RWPE2 (cell line): ENCODE results near the gene SH3D19.
A peak's percentile ranks its signal among the peaks of the same experiment; 100 is the strongest.
"Not testable (repeated sequence)": the region's sequence is repeated elsewhere in the genome, so short reads cannot be mapped to it uniquely, and the experiment has no call there.

ENCODE experiments used
- ATAC-seq: fragments of 200-7000 bp; cut with Tn5 transposase; 3 replicates; pipeline ENCODE4 v1.9.1; 2021; ENCODE audit warnings: low read depth
- DNase-seq: peaks from one replicate; pipeline ENCODE4 v3.0.0-alpha.2; 2020; ENCODE audit warnings: low spot score
- H3K27ac ChIP-seq: fragments of 450-650 bp; 2 replicates; pipeline ENCODE4 v1.5.1; 2017; ENCODE audit warnings: mild to moderate bottlenecking; ENCODE audit not compliant: poor library complexity, severe bottlenecking
- H3K27me3 ChIP-seq: fragments of 250-450 bp; sonication (Bioruptor Pico); 2 replicates; pipeline ENCODE4 v1.5.1; 2021; ENCODE audit warnings: mild to moderate bottlenecking, moderate library complexity; ENCODE audit not compliant: insufficient read depth, poor library complexity, severe bottlenecking
- H3K36me3 ChIP-seq: fragments of 250-450 bp; sonication (Bioruptor Pico); 2 replicates; pipeline ENCODE4 v1.5.1; 2020; ENCODE audit warnings: low read depth, mild to moderate bottlenecking, moderate library complexity
- H3K4me1 ChIP-seq: fragments of 250-450 bp; sonication (Bioruptor Pico); 2 replicates; pipeline ENCODE4 v1.5.1; 2021; ENCODE audit warnings: mild to moderate bottlenecking, moderate library complexity; ENCODE audit not compliant: insufficient read depth, poor library complexity, severe bottlenecking
- H3K4me3 ChIP-seq: fragments of 250-450 bp; sonication (Bioruptor Pico); 2 replicates; pipeline ENCODE4 v1.5.1; 2021; ENCODE audit warnings: mild to moderate bottlenecking, moderate library complexity; ENCODE audit not compliant: severe bottlenecking
- H3K9me3 ChIP-seq: fragments of 250-450 bp; sonication (Bioruptor Pico); 2 replicates; pipeline ENCODE4 v1.5.1; 2021; ENCODE audit warnings: mild to moderate bottlenecking, moderate library complexity; ENCODE audit not compliant: severe bottlenecking
- CTCF ChIP-seq: fragments of 450-650 bp; IDR thresholded peaks from one replicate; pipeline ENCODE4 v1.5.1; 2017; ENCODE audit warnings: mild to moderate bottlenecking, moderate library complexity; ENCODE audit not compliant: poor library complexity, severe bottlenecking

The SH3D19 gene

GRCh38 chr4:151284534-151285245, 40.7 kb downstream of the SH3D19 start:
- Histone ChIP-seq H3K27ac (no peak overlapping the region), H3K27me3 (no peaks in the 10 kb centered on the region), H3K4me3 (no peak overlapping the region), H3K9me3 (no peaks in the 10 kb centered on the region), H3K36me3 (no peaks in the 10 kb centered on the region), H3K4me1 (no peaks in the 10 kb centered on the region)
- DNase-seq (no peak), ATAC-seq (no peak)
- no peak for TF ChIP-seq CTCF

DNA sequence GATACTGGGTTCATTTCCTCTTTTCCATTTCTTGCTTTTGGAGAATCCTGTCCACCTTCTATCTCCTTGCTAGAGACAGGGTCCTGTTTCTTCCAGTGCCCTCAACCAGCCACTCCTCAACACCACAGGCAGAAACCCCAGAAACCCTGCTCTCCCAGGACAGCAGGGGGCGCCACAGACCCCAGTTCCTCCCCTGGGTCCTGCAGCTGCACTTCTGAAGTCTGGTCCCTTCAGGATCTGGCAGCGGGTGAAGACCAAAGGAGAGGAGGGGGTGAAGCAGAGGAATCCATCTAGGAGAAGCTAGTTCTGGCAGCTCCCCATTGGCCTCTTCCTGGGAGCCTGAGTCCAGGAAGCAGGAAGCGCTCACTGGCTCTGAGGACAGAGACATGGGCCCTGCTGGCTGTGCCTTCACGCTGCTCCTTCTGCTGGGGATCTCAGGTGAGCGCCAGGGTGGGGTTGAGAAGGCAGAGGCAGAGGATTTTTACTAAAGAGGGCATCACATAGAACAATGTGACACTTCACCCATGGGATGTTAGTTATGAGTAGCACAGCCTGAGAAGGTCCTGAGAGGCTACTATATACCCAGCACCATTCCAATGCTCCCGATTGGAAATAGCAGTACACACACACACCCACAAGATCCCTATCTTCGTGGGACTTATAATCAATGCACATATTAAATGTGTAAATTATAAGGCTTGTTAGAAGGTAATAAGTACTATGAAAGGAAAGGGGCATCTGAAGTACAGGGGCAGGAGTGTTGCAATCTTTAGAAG, 48.4 kb downstream of the SH3D19 start, which contains the start of gene PRSS48:
TSS of gene PRSS48 (plus strand) at position 375 of the 776 bp plus-strand sequence. CDS start at position 387, 12 bp downstream.
- Histone ChIP-seq H3K4me3 (no peak within 1 kb of the TSS), H3K27ac (no peak within 1 kb of the TSS), H3K36me3 (no peaks in the 10 kb centered on the region), H3K9me3 (no peaks in the 10 kb centered on the region), H3K27me3 (no peaks in the 10 kb centered on the region), H3K4me1 (no peaks in the 10 kb centered on the region)
- no peak for DNase-seq
- ATAC-seq: peak; percentile 65
- peak; percentile 75 for TF ChIP-seq CTCF

DNA sequence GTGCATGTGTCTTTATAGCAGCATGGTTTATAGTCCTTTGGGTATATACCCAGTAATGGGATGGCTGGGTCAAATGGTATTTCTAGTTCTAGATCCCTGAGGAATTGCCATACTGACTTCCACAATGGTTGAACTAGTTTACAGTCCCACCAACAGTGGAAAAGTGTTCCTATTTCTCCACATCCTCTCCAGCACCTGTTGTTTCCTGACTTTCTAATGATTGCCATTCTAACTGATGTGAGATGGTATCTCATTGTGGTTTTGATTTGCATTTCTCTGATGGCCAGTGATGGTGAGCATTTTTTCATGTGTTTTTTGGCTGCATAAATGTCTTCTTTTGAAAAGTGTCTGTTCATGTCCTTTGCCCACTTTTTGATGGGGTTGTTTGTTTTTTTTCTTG, 56.5 kb downstream of the SH3D19 start:
- H3K4me1 ChIP-seq, DNase-seq, H3K4me3 ChIP-seq, H3K36me3 ChIP-seq, H3K9me3 ChIP-seq, ATAC-seq, H3K27ac ChIP-seq, H3K27me3 ChIP-seq: not testable (repeated sequence)

GRCh38 chr4:151267822-151268535, 57.4 kb downstream of the SH3D19 start:
- Histone ChIP-seq H3K36me3 (no peaks in the 10 kb centered on the region; the same call in 1 of the 2 replicates), H3K27me3 (no peaks in the 10 kb centered on the region), H3K27ac (no peak overlapping the region), H3K9me3 (no peaks in the 10 kb centered on the region), H3K4me1 (no peaks in the 10 kb centered on the region), H3K4me3 (no peak overlapping the region)
- no peak for DNase-seq
- ATAC-seq: no peak; the same call in 2 of the 3 replicates
- TF ChIP-seq CTCF: no peak

- Histone ChIP-seq H3K27ac (no peak overlapping the region), H3K9me3 (no peaks in the 10 kb centered on the region), H3K4me1 (no peaks in the 10 kb centered on the region), H3K36me3 (no peaks in the 10 kb centered on the region; the same call in 1 of the 2 replicates), H3K4me3 (no peak overlapping the region), H3K27me3 (no peaks in the 10 kb centered on the region)
- ATAC-seq (no peak), DNase-seq (no peak)
- TF ChIP-seq CTCF: no peak
These were observed 58.3 kb downstream of the SH3D19 start for GRCh38 chr4:151267104-151267503.
